Stimulated activated CD4-positive, alpha-beta T cell treated with anti-CD3 and anti-CD28 coated beads, Interleukin-12 subunit alpha, Interleukin-12 subunit beta, amount 100 ng/mL, for 24 hours (primary cell): ENCODE results near the gene UBA52.

Experiments used
- DNase-seq, 2 experiments: peaks; one replicate each; pipeline ENCODE4 v3.0.0-alpha.2; 2020; ENCODE audit warnings: low read depth in 2 of 2

UBA52 gene

DNA sequence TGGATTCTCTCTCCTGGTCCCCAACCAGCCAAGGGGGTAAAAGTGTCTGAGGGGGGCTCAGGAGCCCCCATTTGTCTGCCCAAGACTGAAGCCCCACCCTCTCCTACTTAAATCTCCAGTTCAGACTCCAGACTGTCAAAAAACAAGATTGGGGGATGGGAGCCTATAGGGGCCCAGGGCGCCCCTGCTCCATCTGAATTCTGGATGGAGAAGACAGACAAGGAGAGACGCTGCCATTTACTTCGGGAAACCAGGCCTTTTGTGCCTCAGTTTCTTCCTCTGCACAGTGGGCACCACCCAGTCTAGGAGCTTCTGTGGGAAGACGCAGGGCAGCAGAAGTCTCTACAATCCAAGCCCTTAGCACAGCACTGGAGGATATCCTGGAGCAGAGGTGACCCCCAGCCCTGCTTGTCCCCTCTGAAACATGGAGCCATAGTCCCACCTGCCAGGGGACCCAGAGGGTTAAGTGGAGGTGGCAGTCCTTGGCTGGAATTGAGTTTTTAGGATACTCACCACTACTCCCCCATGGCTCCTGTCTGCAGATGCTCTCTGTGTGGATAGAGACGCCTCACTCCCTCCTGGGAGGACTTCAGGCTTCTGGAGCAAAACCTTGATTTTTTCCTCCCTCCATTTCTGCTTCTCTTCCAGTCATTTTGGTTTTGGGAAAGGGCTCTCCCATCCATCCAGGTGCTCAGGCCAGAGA, 36.6 kb downstream of the UBA52 start:
- no peak for DNase-seq

DNA sequence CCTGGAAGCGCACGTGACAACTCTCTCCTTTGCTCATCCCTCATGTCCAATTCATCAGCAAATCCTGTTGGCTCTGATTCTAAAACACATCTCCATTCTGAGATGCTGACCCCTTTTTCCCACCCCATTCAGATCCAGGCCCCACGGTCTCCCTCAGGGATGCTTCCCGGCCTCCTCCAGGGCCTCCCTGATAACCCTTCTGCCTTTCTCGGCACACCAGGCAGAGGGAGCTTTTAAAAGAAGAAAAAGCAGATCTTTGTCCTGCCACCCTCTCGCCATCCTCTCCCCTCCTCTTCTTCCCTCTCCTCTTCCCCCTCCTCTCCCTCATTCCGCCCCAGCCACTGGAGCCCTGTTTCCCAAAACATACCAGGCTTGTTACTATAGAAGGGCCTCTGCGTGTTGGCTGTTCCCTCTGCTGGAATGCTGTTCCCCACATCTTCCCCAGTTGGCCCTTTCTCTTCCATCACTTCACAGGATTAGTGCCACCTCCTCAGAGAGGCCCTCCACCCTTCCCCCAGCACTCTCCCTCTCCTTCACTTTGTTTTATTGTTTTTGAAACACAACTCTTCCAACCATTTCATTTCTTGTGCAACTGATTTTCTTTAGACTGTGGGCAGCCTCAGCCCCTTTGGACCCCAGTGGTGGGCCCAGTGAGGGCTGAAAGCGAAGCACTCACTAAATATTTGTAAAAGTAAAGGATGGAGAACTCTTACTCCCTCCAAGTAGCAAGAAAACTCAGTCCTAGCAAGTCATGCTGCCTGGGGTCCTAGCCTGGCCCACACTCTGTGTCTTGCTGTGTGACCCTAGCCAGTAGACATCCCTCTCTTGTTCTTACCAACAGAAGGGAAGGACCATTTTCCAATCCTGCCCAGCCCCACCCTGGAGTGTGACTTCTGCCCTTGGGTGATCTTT, 37.4 kb downstream of the UBA52 start:
- no peak for DNase-seq

DNA sequence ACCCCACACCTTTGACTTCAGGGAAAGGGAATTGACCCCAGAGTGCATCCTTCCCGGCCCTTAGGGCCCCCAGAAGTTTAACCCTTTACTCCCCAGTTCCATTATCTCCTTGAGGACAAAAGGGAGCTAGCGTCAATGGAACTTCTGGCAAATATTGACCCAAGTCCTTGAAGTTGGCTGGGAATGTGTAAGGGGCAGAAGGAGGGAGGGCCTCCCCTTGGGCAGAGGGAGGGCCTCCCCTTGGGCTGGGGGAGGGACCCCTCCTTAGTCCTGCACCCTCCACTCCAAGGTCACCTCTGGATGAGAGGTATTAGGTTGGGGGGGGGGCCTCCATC, 38.0 kb downstream of the UBA52 start:
- DNase-seq = no peak

DNA sequence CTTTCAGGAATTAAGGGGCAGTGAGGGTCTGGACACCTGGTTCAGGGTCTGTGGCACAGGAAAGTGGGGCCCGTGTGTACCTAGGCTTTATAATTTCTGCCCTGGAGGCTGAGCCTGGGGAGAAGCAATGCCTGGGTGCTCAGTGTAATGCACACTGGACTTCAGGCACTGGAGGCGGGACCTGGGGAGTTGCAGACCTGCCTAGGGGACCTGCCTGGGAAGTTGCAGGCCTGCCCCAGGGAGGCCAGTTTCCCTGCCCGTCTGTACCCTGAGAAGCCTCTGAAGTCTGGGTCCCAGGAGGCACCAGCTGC, 38.5 kb downstream of the UBA52 start:
- no peak for DNase-seq

DNA sequence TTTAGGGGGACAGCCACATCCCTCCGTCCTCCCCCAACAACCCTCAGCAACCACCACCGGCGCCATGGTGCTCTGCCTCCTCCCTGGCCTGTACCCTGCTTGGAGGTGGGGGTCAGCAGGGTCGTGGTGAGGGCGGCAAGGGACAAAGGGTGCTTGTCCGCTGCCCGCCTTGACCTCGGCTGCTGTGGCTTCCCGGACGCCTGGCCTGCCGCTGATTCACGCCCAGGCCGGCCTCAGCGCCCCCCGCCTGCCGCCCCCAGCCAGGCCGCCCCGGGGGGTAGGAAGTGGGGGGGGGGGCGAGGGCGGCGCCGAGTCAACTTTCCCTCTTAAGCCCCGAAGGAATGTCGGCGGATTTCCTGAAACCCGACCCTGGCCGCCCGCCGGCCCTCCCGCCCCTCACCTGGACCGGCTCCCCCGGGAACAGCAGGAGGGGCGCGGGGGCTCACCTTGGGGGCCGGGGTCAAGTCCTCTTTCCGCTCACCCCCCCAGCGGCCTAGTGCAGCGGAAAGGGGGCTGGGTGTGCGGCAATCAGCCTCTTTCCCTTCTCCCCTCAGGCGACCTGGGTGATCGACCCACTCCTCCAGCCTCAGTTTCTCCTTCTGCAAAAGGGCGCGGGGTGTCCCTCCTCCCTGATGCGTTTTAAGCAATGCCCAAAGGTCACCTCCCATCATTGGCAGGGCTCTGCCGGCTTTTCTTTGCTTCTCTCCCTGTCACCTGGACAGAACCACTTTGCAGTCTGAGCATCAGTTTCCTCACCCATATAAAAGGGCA, 39.1 kb downstream of the UBA52 start:
- DNase-seq = no peak

DNA sequence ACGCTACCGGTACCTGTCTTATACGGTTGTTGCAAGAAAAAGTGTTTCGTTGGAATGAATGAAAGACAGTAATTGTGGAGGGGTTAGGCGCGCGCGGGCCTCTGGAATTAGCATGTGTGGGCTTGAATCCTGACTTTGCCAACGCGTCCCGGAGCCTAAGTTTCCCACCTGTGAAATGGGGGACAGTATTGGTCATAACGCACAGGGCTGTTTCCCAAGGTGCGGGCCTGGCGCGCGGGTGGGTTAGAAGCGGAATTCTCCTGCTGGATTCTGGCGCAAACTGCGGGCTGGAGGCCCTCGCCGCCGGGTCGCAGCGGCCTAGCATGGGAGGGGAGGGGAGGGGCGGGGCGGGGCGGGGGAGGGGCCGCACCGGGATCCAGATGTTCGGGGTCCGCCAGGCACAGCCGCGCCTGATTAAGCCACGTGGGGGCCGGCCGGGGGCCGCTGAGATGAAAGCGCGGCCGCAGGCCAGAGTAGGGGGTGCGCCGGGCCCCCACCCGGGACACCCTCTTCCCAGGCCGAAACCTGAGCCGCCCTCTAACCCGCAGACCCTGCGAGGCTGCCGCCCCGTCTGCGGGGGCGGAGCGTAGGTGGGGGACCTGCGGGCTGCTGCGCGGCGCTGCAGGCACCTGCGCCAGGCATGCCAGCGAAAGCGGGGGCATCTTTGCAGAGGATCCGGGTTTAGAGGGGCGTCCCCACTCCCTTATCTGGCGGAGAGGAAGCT, 39.8 kb downstream of the UBA52 start:
- DNase-seq = no peak

DNA sequence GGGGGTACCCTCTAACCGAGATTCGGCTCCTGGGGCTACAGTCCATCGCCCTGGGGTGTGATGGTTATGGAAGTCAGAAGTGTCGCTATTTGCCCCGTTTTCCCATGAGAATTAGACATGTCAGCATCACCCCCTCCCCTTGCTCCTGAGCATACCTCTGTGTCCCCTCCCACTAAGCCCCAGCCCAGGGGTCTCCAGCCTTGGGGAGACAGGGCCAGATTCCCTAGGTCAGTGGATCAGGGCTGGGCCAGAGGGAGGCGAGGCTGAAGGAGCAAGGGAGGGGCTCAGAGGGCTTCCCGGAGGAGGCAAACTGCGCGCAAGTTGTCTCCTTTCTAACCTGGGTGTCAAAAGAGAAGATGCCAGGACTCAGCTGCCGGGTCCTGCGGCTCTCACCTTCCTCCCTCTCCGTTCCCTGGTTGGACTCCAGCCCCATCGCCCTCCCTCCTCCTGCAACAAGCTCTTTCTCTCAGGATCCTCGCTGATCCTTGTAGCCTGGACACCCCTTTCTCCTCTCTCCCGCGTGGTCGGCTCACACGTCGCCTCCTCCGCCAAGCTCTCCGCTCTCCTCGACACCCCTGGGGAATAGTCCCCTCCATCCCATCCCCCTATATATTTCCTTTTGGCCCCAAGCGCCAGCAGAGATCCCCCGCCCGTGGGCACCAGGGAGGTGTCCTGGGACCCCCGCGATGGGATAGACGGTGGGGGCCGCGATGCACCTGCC, 40.6 kb downstream of the UBA52 start:
- no peak for DNase-seq

DNA sequence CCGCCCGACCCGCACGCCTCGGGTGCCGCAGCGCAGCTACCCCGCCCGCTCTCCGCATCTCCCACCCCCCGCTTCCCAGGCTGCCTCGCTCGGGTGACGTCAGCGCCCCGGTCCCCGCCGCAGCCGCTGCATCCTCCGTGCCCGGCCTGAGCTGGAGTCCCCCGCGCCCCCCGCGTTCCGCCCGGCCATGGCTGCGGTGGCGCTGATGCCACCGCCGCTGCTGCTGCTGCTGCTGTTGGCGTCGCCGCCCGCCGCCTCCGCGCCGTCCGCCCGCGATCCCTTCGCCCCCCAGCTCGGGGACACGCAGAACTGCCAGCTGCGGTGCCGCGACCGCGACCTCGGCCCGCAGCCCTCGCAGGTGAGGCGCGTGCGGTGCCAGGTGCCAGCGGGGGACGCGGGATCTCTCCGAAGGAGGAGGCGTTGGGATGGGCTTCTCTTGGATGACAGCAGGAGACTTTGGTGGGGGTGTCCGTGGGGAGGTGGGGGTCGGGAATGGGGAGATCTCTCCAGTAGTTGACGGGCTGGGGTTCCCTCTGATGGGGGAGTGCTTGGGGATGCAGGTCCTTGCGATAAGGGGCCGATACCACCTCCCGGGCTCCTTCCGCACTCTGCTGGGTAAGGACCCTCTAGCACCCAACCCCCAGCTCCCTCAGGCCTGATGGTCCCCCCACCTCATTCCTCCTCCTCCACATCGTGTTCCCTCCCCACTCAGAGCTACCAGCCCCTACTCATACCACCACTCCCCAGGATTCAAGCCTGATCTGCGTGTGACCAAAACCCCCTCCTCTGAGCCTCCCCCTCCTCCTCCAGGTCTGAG, 41.3 kb downstream of the UBA52 start, which contains the start of gene TMEM59L:
Gene TMEM59L (plus strand): TSS at position 99 of the 817 bp plus-strand sequence. CDS start 89 bp downstream, at position 188.
- DNase-seq = no peak

DNA sequence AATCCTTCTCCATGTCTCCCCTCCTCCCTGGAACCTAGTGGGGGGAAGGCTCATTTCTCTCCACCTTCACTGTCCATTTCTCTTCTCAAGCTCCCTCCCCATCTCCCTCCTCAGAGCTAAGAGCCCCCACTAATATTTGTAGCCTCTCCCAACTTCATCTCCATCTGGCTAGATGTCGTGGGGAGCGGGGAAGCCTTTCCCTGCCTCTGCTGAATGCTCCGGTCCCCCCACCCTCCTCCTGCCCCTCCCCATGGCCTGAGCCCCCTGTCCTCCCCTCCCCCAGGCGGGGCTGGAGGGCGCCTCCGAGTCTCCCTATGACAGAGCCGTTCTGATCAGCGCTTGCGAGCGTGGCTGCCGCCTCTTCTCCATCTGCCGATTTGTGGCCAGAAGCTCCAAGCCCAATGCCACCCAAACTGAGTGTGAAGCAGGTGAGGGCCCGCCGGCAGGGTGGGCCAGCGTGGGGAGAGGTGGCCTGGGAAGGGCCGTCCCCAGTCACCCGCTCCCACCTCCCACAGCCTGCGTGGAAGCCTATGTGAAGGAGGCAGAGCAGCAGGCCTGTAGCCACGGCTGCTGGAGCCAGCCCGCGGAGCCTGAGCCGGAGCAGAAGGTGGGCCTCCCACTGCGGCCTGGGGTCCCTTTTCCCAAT, 42.1 kb downstream of the UBA52 start:
- DNase-seq = no peak

DNA sequence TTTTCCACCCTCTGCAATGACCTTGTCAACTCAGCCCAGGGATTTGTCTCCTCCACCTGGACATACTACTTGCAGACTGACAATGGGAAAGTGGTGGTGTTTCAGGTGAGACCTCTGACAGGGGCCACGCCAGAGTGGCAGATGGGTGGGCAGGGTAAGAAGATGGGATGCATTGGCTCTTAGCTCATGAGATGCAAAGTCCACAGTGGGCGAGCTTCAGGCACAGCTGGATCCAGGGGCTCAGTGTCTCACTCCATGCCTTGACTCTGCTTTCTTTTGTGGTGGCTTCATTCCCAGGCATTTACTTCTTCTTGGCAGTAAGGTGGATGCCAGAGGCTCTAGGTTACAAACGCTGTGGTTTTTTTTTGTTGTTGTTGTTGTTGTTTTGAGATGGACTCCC, 44.4 kb downstream of the UBA52 start:
- DNase-seq = no peak

DNA sequence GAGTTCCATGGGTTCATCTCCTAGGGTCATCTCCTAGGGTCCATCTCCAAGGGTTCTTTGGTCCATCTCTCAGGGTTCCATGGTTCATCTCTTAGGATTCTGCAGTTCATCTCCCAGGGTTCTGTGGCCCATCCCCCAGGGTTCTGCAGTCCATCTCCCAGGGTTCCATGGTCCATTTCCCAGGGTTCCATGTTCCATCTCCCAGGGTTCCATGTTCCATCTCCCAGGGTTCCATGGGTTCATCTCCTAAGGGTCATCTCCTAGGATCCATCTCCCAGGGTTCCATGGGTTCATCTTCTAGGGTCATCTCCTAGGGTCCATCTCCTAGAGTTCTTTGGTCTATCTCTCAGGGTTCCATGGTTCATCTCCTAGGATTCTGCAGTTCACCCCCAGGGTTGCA, 45.9 kb downstream of the UBA52 start:
- no peak for DNase-seq

DNA sequence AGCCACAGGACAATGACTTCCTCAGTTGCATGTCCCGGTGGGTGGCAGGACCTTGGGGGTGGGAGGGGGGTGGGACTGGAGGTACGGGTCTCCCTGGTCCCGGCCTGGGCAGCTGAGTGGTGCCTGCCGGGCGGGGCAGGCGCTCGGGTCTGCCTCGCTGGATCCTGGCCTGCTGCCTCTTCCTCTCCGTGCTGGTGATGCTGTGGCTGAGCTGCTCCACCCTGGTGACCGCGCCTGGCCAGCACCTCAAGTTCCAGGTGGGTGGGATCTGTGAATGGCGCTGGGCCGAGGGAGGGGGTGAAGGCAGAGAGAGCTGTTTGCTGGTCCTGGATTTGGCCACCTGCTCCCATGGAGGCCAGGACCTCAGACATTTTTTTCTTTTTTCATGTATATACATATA, 46.6 kb downstream of the UBA52 start:
- no peak for DNase-seq

DNA sequence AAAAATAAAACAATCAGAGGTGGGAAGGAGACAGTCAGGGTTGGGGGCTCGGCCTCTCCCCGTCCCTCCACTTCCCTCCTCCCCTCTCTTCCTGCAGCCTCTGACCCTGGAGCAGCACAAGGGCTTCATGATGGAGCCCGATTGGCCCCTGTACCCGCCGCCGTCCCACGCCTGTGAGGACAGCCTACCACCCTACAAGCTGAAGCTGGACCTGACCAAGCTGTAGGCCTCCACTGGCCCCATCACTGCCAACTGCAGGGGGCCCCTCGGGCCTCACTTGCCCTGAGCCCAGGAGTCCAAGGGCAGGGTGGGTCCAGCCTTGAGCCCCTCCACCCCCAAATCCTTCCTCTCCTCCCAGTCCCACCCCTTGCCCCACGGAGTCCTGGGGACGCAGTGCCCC, 48.7 kb downstream of the UBA52 start:
- DNase-seq = no peak

DNA sequence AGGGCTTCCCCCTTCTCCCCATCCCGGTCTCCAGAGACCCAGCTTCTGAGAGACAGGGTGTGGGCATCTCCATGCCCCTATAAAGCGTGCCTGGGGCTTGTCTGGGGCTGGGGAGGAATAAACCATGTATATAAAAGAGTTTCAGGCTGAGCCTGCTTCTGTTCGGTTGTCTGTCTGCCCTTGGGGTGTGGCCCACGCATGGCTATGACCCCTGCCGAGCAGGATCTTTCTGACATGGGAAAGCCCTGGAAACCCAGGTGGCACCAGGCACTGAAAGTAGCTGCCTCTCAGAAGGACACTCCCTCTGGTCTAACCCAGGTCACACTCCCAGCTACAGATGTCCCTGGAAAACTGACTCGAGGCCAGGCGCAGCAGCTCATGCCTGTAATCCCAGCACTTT, 49.2 kb downstream of the UBA52 start:
- DNase-seq = no peak

DNA sequence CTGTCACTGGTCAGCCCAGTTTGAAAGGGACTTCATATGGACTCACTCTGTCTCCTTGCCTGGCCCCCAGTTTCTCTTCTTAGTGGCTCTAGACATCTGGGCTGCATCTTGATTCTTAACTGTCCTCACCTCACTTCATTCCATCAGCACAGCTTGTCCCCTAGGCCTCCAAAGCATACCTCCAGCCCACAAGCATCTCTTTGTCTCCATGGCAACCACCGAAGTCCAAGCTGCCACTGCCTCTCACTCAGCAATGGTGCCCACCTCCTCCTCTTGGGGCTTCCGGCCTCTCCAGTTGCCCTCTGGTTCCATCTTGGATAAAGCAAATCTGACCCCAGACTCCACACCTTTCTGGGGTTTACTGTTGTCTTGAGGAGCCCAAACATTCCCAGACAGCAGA, 55.2 kb downstream of the UBA52 start:
- no peak for DNase-seq
